Amygdala (tissue), 56 donors: ENCODE results near the gene RNF34.
"Not testable (repeated sequence)": the region's sequence is repeated elsewhere in the genome, so short reads cannot be mapped to it uniquely, and the experiment has no call there.

Experiments used
- DNase-seq, 56 donors: peaks; one replicate each; lab custom pipeline; 2025; lab: John Stamatoyannopoulos, UW

RNF34 gene, protein sequence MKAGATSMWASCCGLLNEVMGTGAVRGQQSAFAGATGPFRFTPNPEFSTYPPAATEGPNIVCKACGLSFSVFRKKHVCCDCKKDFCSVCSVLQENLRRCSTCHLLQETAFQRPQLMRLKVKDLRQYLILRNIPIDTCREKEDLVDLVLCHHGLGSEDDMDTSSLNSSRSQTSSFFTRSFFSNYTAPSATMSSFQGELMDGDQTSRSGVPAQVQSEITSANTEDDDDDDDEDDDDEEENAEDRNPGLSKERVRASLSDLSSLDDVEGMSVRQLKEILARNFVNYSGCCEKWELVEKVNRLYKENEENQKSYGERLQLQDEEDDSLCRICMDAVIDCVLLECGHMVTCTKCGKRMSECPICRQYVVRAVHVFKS

DNA sequence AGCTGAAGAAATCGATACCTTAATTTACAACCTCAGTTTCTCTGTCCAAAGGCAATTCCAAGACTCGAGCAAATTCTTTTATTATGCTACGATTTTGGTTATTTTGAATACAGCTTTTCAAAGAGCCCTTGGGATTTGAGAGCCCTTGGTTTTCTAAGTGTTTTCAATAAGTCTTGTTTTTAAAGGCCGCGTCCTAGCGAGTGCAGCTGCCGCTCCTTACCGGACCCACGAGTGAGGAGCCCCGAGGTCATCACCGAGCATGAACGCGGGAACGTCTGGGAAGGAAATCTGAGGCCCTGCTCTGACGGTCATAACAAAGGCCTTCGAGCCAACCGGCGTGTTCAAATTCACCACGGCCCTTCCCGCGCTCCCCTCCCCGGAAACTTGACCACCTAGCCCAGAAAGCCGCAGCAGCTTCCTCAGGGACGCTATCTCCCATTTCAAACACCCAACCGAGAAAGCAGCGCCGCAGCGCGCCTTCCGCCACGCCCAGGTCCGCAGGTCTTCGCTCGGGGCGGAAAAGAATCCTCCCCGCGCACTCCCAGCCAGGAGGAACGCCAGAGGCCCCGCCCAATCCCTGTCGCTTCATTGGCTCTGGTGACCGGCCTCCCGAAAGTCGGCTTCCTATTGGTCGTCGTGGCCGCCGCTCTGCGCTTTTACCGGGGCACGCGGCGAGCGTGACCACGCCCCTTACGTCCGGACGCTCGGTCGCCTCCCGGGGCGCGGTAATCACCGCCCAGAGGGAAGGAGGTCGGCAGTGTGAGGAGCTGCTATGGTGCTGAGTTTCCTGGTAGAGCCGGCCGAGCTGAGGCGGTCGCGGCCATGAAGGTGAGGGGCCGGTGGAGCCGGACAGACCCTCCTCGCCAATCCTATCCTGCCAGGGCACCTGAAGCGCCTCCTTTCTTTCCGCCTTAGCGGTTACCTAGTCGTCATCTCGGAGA lies at the start of gene RNF34:
TSS of gene RNF34 (plus strand) at position 728 of the 941 bp plus-strand sequence. CDS start at position 823, 95 bp downstream.
- peak; percentile 42 to 98 (median 95) for DNase-seq

DNA sequence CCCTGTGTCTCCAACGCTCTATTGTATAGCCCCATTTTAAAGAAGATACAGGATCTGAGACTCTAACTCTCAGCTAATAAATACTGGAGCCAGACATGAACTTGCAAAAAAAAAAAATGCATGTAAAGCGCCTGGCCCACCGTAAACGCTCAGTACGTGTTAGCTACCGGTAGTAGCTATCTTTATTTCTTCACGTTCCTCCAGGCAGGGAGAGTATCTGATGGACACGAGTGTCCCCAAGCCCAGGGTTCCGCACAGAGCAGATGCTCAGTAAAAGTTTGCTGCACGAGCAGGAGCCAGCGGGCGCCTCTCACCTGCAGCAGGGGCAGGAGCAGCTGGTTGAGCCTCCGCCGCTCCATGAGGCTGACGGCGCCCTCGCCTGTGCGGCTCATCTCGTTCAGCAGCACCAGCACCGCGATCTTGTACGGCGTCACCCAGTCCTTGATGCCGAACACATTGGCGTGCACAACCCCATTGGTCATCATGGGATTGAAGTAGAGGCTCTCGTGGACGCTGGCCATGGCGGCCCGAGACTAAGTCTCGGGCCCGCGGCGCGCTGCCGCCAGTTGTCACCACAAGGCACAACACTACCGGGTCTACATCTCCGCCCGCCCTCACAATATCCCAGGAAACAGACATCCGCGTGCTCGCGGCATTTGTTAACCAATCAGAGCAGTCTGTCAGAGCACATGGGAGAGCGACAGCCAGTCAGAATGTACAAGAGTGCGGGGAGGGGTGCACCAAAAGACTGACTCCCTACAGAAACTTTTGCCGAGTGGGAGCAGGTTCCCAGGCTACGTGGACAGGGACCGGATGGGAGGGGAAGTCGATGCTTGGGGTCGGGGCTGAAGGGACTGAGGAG lies 47.9 kb upstream of the RNF34 start, which contains the start of gene ANAPC5:
TSS of gene ANAPC5 (minus strand) at position 592 of the 862 bp plus-strand sequence. CDS start at position 521, 71 bp downstream.
- DNase-seq: peak in 55 of 56 donors; percentile 50 to 98 (median 94)

DNA sequence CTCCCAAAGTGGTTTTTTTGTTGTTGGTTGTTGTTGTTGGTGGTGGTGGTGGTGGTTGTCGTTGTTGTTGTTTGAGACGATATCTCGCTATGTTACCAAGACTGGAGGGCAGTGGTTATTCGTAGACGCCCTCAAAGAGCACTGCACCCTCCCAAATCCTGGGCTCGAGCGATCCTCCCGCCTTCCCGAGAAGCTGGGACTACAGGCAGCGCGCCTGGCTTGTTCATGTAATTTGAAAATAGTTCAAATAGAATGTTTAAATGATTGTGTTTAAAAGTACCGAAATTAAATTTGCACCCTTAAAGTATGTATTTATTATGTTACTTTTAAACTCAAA lies 47.3 kb upstream of the RNF34 start:
- peak in 2 of 56 donors; percentile 40 to 48 for DNase-seq

DNA sequence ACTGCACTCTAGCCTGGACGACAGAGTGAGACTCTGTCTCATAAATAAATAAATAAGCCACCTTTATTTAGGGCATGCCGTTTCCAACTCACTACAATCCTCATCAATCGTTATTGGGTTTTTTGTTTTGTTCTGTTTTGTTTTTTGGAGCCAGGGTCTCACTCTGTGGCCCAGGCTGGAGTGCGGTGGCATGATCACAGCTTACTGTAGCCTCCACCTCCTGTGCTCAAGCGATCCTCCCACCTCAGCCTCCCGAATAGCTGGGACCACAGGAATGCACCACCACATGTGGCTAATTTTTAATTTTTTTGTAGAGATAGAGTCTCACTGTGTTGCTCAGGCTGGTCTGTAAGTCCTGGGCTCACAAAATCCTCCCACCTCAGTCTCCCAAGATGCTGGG lies 44.1 kb upstream of the RNF34 start:
- DNase-seq: no peak

DNA sequence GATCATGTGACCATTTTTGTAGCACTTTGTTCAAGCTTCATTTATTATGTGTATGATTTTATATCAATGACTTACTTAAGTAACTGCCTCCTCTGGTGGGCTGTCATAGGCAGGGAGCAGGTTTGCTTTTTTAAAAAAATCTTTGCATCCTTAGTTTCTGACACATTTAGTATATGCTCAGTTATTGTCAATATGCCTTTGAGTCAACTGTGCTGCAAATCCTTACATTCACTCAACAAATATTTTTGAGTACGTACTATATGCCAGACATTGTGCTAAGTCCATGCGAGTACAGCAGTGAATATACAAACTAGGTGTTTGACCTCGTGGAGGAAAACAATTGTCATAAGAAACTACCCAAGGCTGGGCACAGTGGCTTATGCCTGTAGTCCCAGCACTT lies 43.3 kb upstream of the RNF34 start:
- no peak for DNase-seq

DNA sequence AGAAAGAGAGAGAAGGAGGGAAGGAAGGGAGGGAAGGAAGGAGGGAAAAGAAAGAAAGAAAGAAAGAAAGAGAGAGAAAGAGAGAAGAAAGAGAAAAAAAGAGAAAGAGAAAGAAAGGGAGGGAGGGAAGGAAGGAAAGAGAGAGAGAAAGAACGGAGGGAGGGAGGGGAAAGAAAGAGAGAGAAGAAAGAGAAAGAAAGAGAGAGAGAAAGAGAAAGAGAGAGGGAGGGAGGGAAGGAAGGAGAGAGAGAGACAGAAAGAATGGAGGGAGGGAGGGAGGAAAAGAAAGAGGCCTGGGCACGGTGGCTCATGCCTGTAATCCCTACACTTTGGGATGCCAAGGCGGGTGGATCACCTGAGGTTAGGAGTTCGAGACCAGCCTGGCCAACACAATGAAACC lies 42.6 kb upstream of the RNF34 start:
- DNase-seq: no peak

DNA sequence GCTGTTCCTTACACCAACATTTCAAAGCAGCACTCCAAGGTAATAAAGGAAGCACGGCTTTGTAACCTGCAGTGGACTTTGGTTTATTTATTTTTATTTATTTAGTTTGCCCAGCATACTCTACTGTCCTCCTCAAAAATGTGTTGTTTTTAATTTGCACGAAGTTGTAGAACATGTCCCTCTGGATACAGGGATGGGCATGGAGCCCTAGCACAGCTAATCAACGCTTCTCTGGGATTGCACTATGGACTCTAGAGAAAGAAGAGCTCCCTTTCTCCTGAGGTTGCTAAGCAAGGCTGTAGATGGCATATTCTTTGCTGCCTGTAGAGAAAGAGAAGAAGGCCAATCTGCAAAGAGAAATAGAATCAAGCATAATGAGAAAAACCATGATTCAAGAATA lies 41.8 kb upstream of the RNF34 start:
- DNase-seq: no peak

DNA sequence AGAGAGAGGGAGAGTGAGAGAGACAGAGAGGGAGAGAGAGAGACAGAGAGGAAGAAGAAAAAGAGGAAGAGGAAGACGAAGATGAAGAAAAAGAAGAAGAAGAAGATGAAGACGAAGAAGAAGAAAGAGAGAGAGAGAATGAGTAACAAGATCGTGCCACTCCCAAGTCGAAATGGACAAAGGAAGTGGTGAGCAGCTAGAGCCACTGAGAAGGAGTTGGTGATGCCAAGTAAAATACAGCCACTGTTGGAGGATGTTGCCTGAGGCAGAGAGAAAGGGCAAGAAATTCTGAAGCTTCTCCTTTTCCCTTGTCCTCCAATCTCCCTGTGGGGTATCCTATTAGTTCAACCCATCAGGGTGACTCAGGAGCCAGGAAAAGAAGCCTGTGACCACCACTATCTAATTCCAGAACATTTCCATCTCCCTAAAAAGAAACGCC lies 35.2 kb upstream of the RNF34 start:
- no peak for DNase-seq

DNA sequence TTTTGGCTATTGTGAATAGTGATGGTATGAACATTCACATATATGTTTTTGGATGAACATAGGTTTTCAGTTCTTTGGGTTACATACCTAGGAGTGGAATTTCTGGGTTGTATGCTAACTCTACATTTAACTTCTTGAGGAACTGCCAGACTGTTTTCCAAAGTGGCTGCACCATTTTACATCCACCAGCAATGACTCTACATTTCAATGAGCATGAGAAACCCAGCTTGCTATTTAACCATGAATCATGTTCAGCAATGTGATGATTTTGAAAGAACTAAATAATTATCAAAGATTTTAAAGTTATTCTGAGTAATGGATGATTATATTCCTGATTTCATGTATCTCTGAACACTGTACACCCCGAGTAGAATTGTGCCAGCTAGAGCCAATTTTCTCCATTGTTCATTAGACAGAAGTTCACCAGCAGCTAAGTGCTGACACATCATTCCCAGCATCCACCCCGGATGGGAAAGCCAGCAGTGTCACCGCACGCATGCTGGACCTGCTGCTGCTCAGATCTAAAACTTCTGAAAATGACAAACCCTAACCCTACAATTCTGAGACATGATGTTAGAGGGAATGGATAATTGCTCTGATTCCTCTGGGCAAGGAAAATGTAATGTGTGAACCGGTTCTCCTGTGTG lies 34.4 kb upstream of the RNF34 start:
- peak in 1 of 56 donors; percentile 2 for DNase-seq

DNA sequence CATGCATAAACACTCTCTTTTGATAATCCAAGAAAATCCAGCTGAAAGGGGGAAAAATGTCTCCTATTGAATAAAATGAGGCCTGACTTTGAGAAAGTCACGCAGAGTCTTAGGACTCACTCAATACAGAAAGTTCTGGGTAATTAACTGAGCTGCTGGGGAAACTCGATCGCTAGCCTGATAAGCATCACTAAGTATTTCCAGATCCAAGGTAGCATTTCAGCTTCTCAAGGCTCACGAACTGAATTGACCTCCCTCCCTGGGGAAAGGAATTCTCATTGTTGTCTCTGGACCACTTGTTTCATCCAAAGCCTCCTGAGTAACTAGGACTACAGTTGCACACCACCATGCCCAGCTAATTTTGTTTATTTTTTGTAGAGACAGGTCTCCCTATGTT lies 33.9 kb upstream of the RNF34 start:
- no peak for DNase-seq

DNA sequence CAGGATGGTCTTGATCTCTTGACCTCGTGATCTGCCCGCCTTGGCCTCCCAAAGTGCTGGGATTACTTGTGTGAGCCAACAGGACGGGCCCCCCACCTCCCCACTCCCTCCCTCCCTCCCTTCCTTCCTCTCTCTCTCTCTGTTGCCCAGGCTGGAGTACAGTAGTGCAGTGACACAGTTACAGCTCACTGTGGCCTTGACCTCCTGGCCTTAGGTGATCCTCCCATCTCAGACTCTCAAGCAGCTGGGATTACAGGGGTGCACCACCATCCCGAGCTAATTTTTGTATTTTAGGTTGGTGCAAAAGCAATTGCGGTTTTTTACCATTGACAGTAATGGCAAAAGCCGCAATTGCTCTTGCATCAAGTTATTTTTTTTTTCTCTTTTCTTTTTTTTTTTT lies 28.5 kb upstream of the RNF34 start:
- DNase-seq: no peak

DNA sequence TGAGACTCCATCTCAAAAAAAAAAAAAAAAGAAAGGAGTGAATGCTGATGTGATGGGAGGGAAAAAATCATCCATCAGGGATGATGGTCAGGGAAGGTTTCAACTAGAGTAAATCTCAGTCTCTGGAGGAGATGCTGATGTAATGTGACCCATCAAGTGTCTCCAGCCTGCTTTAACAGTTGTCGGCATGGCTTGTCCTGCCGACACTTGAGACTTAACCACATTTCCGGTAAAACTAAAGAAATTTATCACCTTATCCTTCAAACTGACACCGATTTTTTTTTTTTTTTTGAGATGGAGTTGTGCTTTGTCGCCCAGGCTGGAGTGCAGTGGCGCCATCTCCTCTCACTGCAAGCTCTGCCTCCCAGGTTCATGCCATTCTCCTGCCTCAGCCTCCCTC lies 26.2 kb upstream of the RNF34 start:
- DNase-seq: no peak

DNA sequence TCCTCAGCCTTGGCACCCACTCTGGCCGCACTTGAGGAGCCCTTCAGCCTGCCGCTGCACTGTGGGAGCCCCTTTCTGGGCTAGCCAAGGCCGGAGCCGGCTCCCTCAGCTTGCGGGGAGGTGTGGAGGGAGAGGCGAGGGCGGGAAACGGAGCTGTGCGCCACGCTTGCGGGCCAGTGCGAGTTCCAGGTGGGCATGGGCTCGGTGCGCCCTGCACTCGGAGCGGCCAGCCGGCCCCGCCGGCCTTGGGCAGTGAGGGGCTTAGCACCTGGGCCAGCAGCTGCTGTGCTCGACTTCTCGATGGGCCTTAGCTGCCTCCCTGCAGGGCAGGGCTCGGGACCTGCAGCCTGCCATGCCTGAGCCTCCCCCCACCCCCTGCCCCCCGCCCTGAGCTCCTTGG lies 25.6 kb upstream of the RNF34 start:
- DNase-seq: not testable (repeated sequence)

DNA sequence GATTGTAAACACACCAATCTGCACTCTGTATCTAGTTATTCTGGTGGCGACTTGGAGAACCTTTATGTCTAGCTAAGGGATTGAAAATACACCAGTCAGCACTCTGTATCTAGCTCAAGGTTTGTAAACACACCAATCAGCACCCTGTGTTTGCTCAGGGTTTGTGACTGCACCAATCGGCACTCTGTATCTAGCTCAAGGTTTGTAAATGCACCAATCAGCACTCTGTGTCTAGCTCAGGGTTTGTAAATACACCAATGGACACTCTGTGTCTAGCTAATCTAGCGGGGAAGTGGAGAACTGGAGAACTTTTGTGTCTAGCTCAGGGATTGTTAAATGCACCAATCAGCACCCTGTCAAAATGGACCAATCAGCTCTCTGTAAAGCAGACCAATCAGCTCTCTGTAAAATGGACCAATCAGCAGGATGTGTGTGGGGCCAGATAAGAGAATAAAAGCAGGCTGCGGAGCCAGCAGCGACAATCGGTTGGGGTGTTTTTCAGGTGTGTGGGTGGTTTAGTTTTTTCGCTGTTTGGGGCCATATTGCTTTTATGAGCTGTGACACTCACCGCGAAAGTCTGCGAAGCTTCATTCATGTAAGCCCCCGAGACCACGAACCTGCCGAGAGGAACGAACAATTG lies 24.9 kb upstream of the RNF34 start:
- DNase-seq: not testable (repeated sequence)

DNA sequence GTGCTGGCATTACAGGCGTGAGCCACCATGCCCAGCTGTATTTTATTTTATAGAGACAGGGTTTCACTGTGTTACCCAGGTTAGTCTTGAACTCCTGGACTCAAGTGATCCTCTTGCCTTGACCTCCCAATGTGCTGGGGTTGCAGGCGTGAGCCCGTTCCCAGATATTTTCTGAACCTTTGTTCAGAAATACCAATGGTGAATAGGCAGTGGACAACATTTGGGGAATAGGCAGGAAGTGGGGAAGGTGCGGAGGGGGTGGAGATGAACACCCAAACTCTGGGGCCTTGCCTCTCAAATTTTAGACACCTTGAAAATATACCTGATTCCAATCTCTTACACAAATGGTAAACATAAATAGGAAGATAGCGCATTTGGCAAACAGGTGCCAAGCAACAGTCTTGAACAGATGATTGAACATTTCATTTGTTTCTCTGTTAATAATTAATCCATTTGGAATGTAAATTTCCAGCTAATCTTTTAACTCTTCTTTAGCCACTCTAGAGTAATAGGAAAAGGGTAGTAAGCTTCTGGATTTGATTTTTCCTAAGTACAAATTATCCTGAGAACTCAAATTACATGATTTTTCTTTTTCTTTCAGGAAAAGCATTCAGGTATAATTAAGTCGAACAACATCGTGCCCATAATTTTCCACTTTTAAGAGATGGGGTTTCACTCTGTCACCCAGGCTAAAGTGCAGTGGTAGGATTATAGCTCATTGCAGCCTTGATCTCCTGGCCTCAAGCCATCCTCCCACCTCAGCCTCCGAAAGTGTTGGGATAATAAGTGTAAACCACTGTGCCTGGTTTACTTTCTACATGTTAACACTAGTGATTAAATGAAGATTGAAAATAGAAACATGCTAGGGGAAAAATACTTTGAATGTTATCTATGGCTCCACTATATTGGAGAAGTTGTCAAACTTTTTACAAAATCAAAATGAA lies 22.9 kb upstream of the RNF34 start:
- DNase-seq: no peak

DNA sequence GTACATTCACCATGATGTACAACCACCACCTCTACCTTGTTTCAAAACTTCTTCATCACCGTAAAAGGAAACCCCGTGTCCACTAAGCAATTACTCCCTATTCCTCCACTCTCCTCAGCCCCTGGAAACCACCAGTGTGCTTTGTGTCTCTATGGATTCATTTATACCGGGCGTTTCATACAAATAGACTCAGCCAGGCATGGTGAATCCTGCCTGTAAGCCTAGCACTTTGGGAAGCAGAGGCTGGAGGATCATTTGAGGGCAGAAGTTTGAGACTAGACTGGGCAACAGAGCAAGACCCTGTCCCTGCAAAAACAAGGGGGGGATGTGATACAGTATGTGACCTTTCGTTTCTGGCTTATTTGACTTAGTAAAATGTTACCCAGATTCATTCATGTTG lies 21.2 kb upstream of the RNF34 start:
- DNase-seq: no peak

DNA sequence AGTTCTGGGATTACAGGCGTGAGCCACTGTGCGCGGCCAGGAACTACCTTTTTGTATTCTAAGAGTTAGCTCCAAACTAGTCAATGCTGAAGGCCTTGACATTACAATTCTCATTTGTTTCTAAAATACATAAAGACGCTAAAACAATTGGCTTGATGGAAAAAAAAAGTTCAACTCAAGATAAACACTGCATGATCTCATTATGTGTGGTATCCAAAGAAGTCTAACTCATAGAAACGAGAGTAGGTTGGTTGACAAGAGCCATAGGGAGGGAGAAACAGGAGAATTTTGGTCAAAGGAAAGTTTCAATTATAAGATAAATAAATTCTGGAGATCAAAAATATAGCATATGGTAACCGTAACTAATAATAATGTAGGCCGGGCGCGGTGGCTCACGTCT lies 20.0 kb upstream of the RNF34 start:
- DNase-seq: no peak

DNA sequence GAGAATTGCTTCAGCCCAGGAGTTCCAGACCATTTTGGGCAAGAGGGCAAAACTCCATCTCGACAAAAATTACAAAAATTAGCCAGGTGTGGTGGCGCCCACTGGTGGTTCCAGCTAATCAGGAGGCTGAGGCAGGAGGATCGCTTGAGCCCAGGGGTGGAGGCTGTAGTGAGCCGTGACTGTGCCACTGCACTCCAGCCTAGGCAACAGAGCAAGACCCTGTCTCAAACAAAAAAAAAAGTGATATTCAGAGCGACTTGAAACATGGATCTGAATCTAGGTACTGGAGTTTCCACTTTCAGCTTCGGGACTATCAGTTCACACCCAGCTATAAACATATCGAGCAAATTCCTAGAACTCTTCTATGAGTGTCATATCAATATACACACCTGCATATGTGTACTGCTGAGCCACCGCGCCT lies 16.3 kb upstream of the RNF34 start:
- DNase-seq: no peak
